DOHH2 (cell line): ENCODE measurements around the gene TMEM63C.

Experiments
- CTCF ChIP-seq: fragments of 200-600 bp; sonication (generic); IDR thresholded peaks from one replicate; pipeline ENCODE4 v1.5.1; 2014; ENCODE audit warnings: antibody characterized with exemption, mild to moderate bottlenecking, low read depth, low read length; ENCODE audit not compliant: poor library complexity, severe bottlenecking
- EZH2phosphoT487 ChIP-seq: fragments of 200-600 bp; sonication (generic); IDR thresholded peaks from 2 replicates; pipeline ENCODE4 v1.6.1; 2017; ENCODE audit warnings: borderline replicate concordance, mild to moderate bottlenecking, antibody characterized with exemption, low read length, moderate library complexity, mixed read lengths

DNA sequence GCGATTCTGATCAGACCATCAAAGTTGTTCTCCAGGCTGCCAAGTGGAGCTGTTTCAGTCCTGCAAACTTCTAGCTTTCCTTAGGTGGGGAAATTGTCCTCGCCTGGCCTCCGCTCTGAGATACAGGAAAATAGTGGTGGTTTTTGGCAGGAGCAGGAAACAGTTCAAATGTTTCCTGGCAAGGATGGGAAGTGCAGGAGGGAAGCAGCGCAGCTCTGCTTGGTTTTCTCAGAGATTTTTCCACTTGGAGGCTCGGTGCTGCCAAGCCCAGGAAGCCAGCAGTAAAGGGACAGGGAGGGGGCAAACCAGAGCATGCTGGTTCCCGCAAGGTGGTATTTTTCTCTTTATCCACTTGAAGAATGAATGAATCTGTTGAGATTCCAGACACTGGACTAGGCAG, 17.0 kb downstream of the TMEM63C start:
- TF ChIP-seq CTCF (no peak), EZH2phosphoT487 (no peak)
